Pons (tissue), 1 donor: ENCODE results near the gene SIM1.

Experiments used
- DNase-seq: peaks from one replicate; pipeline ENCODE4 v3.0.0-alpha.2; 2016; ENCODE audit warnings: low spot score

SIM1 gene

DNA sequence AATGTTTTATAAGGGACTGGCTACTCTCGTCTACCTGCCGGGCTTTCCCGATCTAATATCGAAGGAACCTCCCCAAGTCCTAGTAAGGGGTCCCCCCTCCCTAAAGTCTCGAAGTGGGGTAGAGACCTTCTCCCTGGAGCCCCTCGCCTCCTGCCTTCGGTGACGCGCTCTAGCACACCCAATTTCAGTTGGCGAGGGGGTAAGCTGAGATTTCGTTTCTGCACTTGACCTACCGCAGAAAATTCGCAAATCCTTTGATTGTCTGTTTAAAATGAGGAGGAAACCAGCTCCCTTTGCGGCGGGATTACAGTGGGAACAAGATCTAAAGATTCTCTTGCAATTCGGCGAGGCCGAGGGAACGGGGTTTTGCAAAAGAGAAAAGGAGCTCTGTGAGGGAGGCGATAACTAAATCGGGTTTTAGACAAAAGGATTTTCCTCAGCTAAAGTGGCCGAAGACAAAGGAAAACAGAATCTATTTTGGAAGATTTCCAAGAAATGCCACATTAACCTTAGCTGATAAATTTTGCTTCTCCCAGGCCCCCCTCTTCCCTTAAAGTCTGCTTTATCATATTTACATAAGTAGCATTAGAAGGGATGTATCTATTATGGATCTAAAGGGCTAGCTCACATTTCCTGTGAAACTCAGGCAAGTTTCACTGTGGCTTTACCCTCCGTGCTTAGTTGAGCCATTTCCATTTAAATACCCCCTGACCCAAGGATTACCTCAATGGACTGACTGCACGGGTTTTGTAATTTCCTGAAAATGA is 8.4 kb downstream of the SIM1 start:
- no peak for DNase-seq

GRCh38 chr6:100455230-100456124 is 9.2 kb downstream of the SIM1 start:
- no peak for DNase-seq

GRCh38 chr6:100454551-100455229 is 10.0 kb downstream of the SIM1 start:
- DNase-seq, result no peak

DNA sequence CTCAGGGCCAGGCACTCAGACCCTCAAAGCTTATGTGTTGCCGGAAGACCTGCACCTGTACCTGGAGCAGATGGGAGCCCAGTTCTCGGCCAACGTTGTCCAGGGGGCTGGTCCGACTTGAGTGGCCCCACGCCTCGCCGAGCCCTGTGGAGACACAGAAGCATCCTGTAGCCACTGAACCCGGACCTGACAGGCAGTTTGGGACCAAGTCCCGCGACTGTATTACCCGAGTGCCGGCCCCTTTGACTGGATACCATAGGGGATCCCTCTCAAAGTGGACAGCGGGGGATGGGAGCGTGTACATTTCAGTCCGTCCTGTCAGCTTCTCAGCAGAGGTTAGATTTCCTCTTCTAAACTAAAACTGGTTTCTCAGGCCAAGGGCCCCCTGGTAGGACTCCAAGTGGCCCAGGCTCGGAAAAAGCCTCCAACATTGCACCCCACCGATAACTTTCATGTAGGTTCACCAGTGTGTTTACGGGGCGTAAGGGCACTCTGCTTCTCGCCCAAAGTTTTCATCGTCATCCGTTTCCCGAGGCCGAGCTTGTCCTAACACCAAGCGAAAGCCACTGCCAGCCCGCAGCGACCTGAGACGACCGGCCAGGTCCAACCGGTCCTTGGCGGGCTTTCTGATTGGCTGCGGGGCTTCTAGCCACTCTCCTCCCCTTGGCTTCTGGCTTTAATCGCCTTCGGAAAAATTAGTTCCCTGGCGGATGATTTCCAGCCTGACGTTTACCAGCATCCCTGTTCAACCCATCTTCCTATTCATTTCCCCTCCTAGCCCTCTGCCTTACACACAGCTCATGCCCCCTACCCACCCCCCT is 10.8 kb downstream of the SIM1 start:
- DNase-seq, result no peak

GRCh38 chr6:100452998-100453397 is 11.7 kb downstream of the SIM1 start:
- no peak for DNase-seq

- DNase-seq, result no peak
Measured at GRCh38 chr6:100451577-100451976, 13.1 kb downstream of the SIM1 start.

- DNase-seq, result no peak
Measured at GRCh38 chr6:100449239-100449691, 15.5 kb downstream of the SIM1 start.

GRCh38 chr6:100447900-100448748 is 16.6 kb downstream of the SIM1 start:
- DNase-seq, result no peak

- no peak for DNase-seq
Measured at GRCh38 chr6:100447081-100447899, 17.4 kb downstream of the SIM1 start.

GRCh38 chr6:100446115-100447080 is 18.3 kb downstream of the SIM1 start:
- no peak for DNase-seq

- no peak for DNase-seq
Measured at GRCh38 chr6:100445512-100445911, 19.2 kb downstream of the SIM1 start.

DNA sequence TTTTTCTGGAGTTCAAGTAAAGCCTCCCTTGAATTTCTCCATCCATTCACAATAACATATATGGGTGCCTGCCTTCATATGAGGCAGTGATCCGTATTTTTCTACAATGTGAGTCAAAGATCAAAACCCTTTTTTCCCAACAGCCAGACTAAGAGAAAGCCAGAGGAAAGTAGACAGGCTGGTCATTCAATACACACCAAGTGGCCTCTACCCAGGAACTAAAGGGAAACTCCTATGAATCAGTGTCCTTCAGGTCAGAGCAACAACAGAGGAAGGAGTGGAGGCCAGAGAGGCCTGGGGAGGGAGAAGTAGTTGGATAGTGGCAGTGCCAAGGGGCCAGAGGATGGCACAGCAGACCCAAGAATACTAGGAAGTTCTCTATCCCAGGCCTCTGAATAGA is 23.8 kb downstream of the SIM1 start:
- DNase-seq, result no peak

- no peak for DNase-seq
Measured at GRCh38 chr6:100435299-100435698, 29.4 kb downstream of the SIM1 start.

- no peak for DNase-seq
Measured at GRCh38 chr6:100433726-100434435, 30.8 kb downstream of the SIM1 start.

GRCh38 chr6:100432136-100432535 is 32.6 kb downstream of the SIM1 start:
- no peak for DNase-seq

- DNase-seq, result no peak
Measured at GRCh38 chr6:100430962-100431361, 33.8 kb downstream of the SIM1 start.

DNA sequence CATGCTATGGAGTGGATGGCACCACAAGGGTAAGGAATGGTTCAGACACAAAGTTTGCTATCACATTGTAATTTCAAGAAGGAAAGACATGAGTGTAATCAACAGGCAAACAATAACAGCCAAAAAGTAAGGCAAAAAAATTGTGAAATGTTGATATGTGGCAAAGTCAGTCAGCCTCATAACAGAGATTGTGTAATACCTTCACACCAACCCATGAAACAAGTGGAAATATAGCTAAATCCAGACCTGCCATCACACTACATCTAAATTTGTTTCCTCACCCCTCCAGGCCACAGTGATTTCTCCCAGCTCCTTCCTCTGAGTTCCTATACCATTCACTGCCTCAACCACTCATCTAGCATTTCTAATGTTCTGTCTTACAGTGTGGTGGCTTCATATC is 37.3 kb downstream of the SIM1 start:
- DNase-seq, result no peak

- DNase-seq, result no peak
Measured at GRCh38 chr6:100426744-100427338, 37.9 kb downstream of the SIM1 start.
